HG03520 (cell line): ENCODE measurements around the gene NKX2-3.

Source experiments
- ATAC-seq: cut with Tn5 transposase; IDR thresholded peaks from one replicate; pipeline ENCODE4 v1.9.1; 2021; ENCODE audit warnings: mild to moderate bottlenecking, moderate library complexity; ENCODE audit not compliant: unreplicated experiment

The NKX2-3 gene

GRCh38 chr10:99532687-99533495 is at the start of gene NKX2-3:
TSS of gene NKX2-3 (plus strand) at chr10:99532942. CDS start at chr10:99533132, 190 bp downstream.
- peak; percentile 61 for ATAC-seq

GRCh38 chr10:99484626-99485581 is 47.8 kb upstream of the NKX2-3 start:
- ATAC-seq, result no peak

- ATAC-seq, result no peak
Observed at GRCh38 chr10:99487125-99487807, 45.5 kb upstream of the NKX2-3 start.

- ATAC-seq, result no peak
Observed at GRCh38 chr10:99489271-99489670, 43.5 kb upstream of the NKX2-3 start.

- no peak for ATAC-seq
Observed at GRCh38 chr10:99497343-99498025, 35.3 kb upstream of the NKX2-3 start.

- ATAC-seq, result no peak
Observed at GRCh38 chr10:99506416-99506815, 26.3 kb upstream of the NKX2-3 start.

GRCh38 chr10:99507265-99507664 is 25.5 kb upstream of the NKX2-3 start:
- ATAC-seq, result no peak

- ATAC-seq, result no peak
Observed at GRCh38 chr10:99513061-99513460, 19.7 kb upstream of the NKX2-3 start.

GRCh38 chr10:99519690-99520039 is 13.1 kb upstream of the NKX2-3 start:
- ATAC-seq, result no peak

- no peak for ATAC-seq
Observed at GRCh38 chr10:99520040-99520846, 12.5 kb upstream of the NKX2-3 start.

- ATAC-seq, result no peak
Observed at GRCh38 chr10:99520847-99521764, 11.6 kb upstream of the NKX2-3 start.

GRCh38 chr10:99521765-99522469 is 10.8 kb upstream of the NKX2-3 start:
- ATAC-seq, result no peak

- no peak for ATAC-seq
Observed at GRCh38 chr10:99522470-99523250, 10.1 kb upstream of the NKX2-3 start.

- ATAC-seq, result no peak
Observed at GRCh38 chr10:99523251-99523773, 9.4 kb upstream of the NKX2-3 start.

GRCh38 chr10:99524050-99524666 is 8.6 kb upstream of the NKX2-3 start:
- ATAC-seq, result no peak

- no peak for ATAC-seq
Observed at GRCh38 chr10:99524736-99525380, 7.9 kb upstream of the NKX2-3 start.
